Measurements from ENCODE around the gene ZCCHC12.

DNA sequence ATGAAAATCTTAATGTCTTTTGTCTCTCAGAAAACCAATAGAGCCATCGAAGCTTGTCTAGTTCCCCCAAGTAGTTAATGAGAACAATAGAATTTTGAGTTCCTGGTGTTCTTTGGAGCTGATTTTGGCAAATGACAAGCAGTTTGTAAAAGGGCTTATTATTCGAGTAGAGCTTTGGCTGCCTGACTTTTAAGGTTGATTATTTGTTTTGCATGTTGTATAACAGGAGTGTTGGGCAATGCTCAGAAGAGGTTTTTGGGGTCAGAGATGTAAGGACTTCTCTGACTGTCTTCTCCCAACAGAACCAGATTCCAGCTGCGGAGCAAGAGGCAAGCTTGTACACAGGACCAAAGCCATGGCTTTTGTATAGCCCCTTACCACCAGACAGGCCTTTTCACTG is 30.0 kb downstream of the ZCCHC12 start:
- TF ChIP-seq, protein P1, sequence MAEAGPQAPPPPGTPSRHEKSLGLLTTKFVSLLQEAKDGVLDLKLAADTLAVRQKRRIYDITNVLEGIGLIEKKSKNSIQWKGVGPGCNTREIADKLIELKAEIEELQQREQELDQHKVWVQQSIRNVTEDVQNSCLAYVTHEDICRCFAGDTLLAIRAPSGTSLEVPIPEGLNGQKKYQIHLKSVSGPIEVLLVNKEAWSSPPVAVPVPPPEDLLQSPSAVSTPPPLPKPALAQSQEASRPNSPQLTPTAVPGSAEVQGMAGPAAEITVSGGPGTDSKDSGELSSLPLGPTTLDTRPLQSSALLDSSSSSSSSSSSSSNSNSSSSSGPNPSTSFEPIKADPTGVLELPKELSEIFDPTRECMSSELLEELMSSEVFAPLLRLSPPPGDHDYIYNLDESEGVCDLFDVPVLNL (CRISPR knock-in tag; IDR thresholded peaks at IDR 0.05; ENCODE audit: borderline replicate concordance, low read depth): no peak
- no peak for TF ChIP-seq TEAD4 (CRISPR knock-in tag; IDR thresholded peaks at IDR 0.05)
- TF ChIP-seq, protein P2, sequence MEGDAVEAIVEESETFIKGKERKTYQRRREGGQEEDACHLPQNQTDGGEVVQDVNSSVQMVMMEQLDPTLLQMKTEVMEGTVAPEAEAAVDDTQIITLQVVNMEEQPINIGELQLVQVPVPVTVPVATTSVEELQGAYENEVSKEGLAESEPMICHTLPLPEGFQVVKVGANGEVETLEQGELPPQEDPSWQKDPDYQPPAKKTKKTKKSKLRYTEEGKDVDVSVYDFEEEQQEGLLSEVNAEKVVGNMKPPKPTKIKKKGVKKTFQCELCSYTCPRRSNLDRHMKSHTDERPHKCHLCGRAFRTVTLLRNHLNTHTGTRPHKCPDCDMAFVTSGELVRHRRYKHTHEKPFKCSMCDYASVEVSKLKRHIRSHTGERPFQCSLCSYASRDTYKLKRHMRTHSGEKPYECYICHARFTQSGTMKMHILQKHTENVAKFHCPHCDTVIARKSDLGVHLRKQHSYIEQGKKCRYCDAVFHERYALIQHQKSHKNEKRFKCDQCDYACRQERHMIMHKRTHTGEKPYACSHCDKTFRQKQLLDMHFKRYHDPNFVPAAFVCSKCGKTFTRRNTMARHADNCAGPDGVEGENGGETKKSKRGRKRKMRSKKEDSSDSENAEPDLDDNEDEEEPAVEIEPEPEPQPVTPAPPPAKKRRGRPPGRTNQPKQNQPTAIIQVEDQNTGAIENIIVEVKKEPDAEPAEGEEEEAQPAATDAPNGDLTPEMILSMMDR (IDR thresholded peaks at IDR 0.05): no peak
- no peak for TF ChIP-seq TP53 (CRISPR knock-in tag; IDR thresholded peaks at IDR 0.05)
- TF ChIP-seq SMAD4 (CRISPR knock-in tag; IDR thresholded peaks at IDR 0.05): no peak
- TF ChIP-seq JUN (CRISPR knock-in tag; IDR thresholded peaks at IDR 0.05): no peak
- no peak for TF ChIP-seq FOXP1 (CRISPR knock-in tag; IDR thresholded peaks at IDR 0.05; ENCODE audit: borderline replicate concordance)
- TF ChIP-seq, protein P3, sequence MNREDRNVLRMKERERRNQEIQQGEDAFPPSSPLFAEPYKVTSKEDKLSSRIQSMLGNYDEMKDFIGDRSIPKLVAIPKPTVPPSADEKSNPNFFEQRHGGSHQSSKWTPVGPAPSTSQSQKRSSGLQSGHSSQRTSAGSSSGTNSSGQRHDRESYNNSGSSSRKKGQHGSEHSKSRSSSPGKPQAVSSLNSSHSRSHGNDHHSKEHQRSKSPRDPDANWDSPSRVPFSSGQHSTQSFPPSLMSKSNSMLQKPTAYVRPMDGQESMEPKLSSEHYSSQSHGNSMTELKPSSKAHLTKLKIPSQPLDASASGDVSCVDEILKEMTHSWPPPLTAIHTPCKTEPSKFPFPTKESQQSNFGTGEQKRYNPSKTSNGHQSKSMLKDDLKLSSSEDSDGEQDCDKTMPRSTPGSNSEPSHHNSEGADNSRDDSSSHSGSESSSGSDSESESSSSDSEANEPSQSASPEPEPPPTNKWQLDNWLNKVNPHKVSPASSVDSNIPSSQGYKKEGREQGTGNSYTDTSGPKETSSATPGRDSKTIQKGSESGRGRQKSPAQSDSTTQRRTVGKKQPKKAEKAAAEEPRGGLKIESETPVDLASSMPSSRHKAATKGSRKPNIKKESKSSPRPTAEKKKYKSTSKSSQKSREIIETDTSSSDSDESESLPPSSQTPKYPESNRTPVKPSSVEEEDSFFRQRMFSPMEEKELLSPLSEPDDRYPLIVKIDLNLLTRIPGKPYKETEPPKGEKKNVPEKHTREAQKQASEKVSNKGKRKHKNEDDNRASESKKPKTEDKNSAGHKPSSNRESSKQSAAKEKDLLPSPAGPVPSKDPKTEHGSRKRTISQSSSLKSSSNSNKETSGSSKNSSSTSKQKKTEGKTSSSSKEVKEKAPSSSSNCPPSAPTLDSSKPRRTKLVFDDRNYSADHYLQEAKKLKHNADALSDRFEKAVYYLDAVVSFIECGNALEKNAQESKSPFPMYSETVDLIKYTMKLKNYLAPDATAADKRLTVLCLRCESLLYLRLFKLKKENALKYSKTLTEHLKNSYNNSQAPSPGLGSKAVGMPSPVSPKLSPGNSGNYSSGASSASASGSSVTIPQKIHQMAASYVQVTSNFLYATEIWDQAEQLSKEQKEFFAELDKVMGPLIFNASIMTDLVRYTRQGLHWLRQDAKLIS (CRISPR knock-in tag; IDR thresholded peaks at IDR 0.05; ENCODE audit: borderline replicate concordance): no peak
- TF ChIP-seq, protein P4, sequence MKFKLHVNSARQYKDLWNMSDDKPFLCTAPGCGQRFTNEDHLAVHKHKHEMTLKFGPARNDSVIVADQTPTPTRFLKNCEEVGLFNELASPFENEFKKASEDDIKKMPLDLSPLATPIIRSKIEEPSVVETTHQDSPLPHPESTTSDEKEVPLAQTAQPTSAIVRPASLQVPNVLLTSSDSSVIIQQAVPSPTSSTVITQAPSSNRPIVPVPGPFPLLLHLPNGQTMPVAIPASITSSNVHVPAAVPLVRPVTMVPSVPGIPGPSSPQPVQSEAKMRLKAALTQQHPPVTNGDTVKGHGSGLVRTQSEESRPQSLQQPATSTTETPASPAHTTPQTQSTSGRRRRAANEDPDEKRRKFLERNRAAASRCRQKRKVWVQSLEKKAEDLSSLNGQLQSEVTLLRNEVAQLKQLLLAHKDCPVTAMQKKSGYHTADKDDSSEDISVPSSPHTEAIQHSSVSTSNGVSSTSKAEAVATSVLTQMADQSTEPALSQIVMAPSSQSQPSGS (CRISPR knock-in tag; IDR thresholded peaks at IDR 0.05; ENCODE audit: borderline replicate concordance, low read depth): no peak
- no peak for TF ChIP-seq IRF2 (CRISPR knock-in tag; IDR thresholded peaks at IDR 0.05; ENCODE audit: borderline replicate concordance, low read depth)

All from WTC11 (cell line).